GM21423 (cell line): ENCODE data around the gene BRSK2.
"Not testable (repeated sequence)": the region's sequence is repeated elsewhere in the genome, so short reads cannot be mapped to it uniquely, and the experiment has no call there.

Experiments used
- ATAC-seq: cut with Tn5 transposase; IDR thresholded peaks from one replicate; pipeline ENCODE4 v1.9.1; 2021; ENCODE audit warnings: mild to moderate bottlenecking, moderate library complexity; ENCODE audit not compliant: unreplicated experiment

BRSK2 gene

GRCh38 chr11:1508491-1508891 is 118.8 kb downstream of the BRSK2 start:
- no peak for ATAC-seq

GRCh38 chr11:1508986-1509385 is 119.3 kb downstream of the BRSK2 start:
- ATAC-seq: no peak

- no peak for ATAC-seq
These were observed 120.0 kb downstream of the BRSK2 start for GRCh38 chr11:1509626-1510255.

GRCh38 chr11:1510351-1510750 is 120.6 kb downstream of the BRSK2 start:
- not testable (repeated sequence) for ATAC-seq

- no peak for ATAC-seq
These were observed 121.2 kb downstream of the BRSK2 start for GRCh38 chr11:1510928-1511327.

- ATAC-seq: no peak
These were observed 122.3 kb downstream of the BRSK2 start for GRCh38 chr11:1511937-1512496.
